ENCODE data around the gene CD79B.
A peak's percentile ranks its signal among the peaks of the same experiment; 100 is the strongest.
"Not testable (repeated sequence)": the region's sequence is repeated elsewhere in the genome, so short reads cannot be mapped to it uniquely, and the experiment has no call there.

Gene CD79B

GRCh38 chr17:63930951-63931575, 1.1 kb downstream of the CD79B start:
- no peak for DNase-seq

- DNase-seq, result no peak
Measured at GRCh38 chr17:63929860-63930766, 2.0 kb downstream of the CD79B start.

- no peak for DNase-seq
Measured at GRCh38 chr17:63928966-63929695, 3.0 kb downstream of the CD79B start.

- DNase-seq, result no peak
Measured at GRCh38 chr17:63928172-63928666, 3.9 kb downstream of the CD79B start.

- no peak for DNase-seq
Measured at GRCh38 chr17:63927464-63928171, 4.5 kb downstream of the CD79B start.

- no peak for DNase-seq
Measured at GRCh38 chr17:63926164-63926563, 6.0 kb downstream of the CD79B start.

GRCh38 chr17:63925615-63926014, 6.5 kb downstream of the CD79B start:
- no peak for DNase-seq

- DNase-seq, result not testable (repeated sequence)
Measured at GRCh38 chr17:63922402-63922801, 9.7 kb downstream of the CD79B start.

- DNase-seq, result not testable (repeated sequence)
Measured at GRCh38 chr17:63920779-63921178, 11.4 kb downstream of the CD79B start.

GRCh38 chr17:63920050-63920449, 12.1 kb downstream of the CD79B start:
- not testable (repeated sequence) for DNase-seq

GRCh38 chr17:63919311-63919723, 12.8 kb downstream of the CD79B start:
- peak; percentile 9 to 53 for DNase-seq

GRCh38 chr17:63918789-63919305, 13.3 kb downstream of the CD79B start, which contains the start of gene GH1:
TSS of gene GH1 (minus strand) at chr17:63918839. CDS start at chr17:63918776, 63 bp downstream.
- DNase-seq, result not testable (repeated sequence)

GRCh38 chr17:63918305-63918704, 13.8 kb downstream of the CD79B start:
- no peak for DNase-seq

- no peak for DNase-seq
Measured at GRCh38 chr17:63917646-63918045, 14.5 kb downstream of the CD79B start.

- DNase-seq, result not testable (repeated sequence)
Measured at GRCh38 chr17:63917206-63917605, 14.9 kb downstream of the CD79B start.

- DNase-seq, result no peak
Measured at GRCh38 chr17:63916566-63917185, 15.5 kb downstream of the CD79B start.

GRCh38 chr17:63915753-63916152, 16.4 kb downstream of the CD79B start:
- DNase-seq, result not testable (repeated sequence)

- no peak for DNase-seq
Measured at GRCh38 chr17:63914471-63914870, 17.7 kb downstream of the CD79B start.

GRCh38 chr17:63911657-63912100, 20.5 kb downstream of the CD79B start:
- DNase-seq, result peak in 1 of 2 experiments; percentile 7

- no peak for DNase-seq
Measured at GRCh38 chr17:63911041-63911635, 21.0 kb downstream of the CD79B start, which contains the start of gene CSHL1. TSS of gene CSHL1 (minus strand) at chr17:63911258. CDS start at chr17:63911196, 62 bp downstream.

GRCh38 chr17:63910096-63910495, 22.0 kb downstream of the CD79B start:
- DNase-seq, result no peak

Measured in NCI-H446 (cell line).